Diencephalon (tissue), 1 donor: ENCODE measurements around the gene CCDC186. TPM values are rescaled to one million over a fixed set of nuclear protein-coding genes. Genes with fewer than 3 reads are reported as not detected.

Source experiments
- small RNA-seq: library from RNA; depleted of rRNA; stranded (forward); fragments of <200 nt; gene quantifications from one replicate; pipeline ENCODE3, GENCODE V24; 2014
- total RNA-seq: library from RNA; depleted of rRNA; stranded (reverse); fragments of >200 nt; gene quantifications from one replicate; pipeline ENCODE4 v1.2.3, GENCODE V29; 2014

The CCDC186 gene
- total RNA-seq: 53.1 TPM

DNA sequence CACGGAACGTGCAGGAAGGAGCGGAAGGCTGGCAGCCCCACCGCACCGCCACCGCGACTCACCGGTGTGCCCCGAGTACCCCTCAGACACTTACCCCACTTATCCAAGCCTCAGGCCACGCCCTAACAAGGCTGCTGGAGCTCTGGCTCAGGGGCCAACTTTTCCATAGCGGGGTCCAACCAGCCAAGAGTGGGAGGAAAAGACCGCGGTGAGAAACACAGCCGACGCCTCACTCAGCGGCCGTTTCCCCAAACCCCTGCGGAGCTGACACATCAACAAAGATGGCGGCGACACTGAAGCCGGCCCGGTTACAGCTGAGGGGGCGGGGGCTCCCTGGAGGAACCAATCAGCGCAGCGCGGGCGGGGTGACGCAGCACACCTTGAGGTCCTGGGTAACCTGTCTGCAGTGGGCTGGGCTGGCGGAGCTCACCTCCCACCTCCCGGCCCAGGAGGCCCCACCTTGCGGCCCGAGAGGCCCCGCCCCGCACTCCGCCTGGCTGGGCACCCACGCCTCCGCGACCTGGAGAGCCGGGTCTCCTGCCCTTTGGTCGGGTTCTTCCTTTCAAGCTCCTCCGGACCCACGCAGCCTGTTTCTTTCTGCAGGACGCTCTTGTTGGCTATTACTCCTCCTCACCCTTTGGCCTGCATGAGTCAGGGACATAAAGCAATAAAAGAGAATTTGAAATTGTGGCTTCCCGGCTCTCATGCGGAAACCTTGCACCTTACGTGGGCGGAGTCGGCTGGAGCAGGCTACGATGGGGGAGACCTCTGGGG, at the start of gene CCDC186:
Gene CCDC186, minus strand, starts transcription at position 283 of the 774 bp plus-strand sequence. CDS start 10,935 bp downstream, outside the sequence.

DNA sequence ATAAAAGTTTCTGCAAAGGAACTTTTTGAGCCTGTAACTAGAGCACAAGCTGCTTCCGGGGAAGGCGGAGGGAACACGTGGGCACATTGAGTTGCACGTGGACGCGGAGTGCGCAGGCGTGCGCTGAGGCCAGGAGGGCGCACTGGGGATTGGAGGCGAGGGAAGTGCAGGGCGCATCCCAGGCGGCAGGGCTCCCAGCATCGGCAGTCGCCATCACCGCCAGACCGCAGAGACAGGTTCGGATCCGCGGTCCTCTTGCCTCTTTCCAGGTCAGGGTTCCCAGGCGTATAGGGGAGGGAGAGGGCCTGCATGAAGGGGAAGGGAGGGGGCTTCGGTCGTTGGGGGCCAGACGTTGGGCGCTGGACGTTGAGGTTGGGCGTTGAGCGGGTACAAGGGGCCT, 5.1 kb upstream of the CCDC186 start, which contains the start of gene TDRD1:
Gene TDRD1, plus strand, starts transcription at position 206 of the 400 bp plus-strand sequence. CDS start 8,479 bp downstream, outside the sequence.

Small RNA genes within 50 kb of the gene (small RNA-seq; reads per million reads assigned to genes)
- not detected for gene RF02277
- gene RNU6-709P: not detected

Other genes starting within 250 kb of the CCDC186 start
- gene ADRB1, start 130.3 kb downstream of the CCDC186 start, total RNA-seq: 7.6 TPM
- gene TDRD1, start 5.2 kb upstream of the CCDC186 start, total RNA-seq: 1.4 TPM
- gene VWA2, start 65.1 kb upstream of the CCDC186 start, total RNA-seq: 3.2 TPM
- gene AFAP1L2, start 230.3 kb upstream of the CCDC186 start, total RNA-seq: 18.7 TPM